HG03439 (cell line): Measurements from ENCODE around the gene IMPDH2.
"Not testable (repeated sequence)": the region's sequence is repeated elsewhere in the genome, so short reads cannot be mapped to it uniquely, and the experiment has no call there.

Experiments used
- ATAC-seq: cut with Tn5 transposase; IDR thresholded peaks from one replicate; pipeline ENCODE4 v1.9.1; 2021; ENCODE audit warnings: mild to moderate bottlenecking, moderate library complexity; ENCODE audit not compliant: unreplicated experiment

The IMPDH2 gene

DNA sequence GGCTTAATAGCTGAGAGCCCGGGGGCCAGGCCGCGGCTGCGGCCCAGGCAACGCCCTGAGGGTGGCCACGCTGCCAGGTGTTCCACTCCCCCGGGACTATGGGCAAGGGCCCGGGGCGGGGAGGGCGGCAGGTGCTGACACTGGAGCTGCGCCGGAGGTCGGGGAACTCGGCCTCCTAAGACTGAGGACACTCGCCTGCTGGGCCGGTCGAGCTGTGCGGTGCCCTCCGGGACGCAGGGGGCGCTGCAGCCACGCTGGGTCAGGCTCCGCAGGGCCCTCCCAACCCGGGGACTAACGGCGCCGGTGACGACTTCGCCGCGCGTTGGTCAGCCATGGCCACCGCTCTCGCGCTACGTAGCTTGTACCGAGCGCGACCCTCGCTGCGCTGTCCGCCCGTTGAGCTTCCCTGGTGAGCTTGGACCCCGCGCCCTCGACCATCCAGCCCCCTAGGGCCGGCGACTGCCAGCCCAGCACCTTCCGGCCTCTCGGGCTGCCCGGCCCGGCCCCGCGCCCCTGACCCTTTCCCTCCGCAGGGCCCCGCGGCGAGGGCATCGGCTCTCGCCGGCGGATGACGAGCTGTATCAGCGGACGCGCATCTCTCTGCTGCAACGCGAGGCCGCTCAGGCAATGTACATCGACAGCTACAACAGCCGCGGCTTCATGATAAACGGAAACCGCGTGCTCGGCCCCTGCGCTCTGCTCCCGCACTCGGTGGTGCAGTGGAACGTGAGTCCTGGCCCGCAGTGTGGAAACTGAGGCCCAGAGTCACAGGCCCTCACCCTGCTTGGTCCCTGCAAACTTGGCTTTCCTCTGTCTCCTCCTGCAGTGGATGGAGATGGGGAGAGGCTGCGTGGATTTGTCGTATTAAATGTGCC is 7.1 kb downstream of the IMPDH2 start, which contains the start of gene NDUFAF3:
TSS of gene NDUFAF3 (plus strand) at position 309 of the 875 bp plus-strand sequence. CDS start at position 333, 24 bp downstream.
- ATAC-seq = peak; percentile 56

DNA sequence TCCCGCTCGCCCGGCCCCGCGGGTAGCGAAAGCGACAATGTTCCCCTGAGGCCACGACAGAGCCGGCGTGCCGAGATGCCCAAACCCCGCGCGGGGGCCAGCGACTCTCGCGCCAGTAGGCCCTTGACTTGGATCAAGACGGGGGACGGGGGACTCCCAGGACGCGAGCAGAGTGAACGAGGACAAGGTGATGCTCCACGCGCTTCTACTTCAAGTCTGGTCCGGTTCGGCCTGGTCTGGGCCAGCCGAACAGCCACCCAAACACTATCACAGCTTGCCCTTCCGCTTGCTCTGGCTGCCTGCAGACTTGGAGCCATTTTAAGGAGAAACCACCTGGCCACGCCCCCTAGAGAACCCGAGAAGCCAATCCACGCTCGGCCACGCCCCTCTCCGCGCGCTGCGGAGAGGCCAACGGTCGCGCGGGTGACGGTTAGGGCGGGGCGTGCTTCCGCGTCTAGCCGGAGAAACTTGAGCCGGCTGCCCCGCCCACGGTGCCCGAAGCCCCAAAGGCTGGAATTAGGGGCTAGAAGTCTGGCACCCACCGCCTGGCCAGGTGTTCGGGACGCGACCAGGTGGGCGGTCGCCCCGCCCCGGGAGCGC is 7.9 kb downstream of the IMPDH2 start:
- ATAC-seq = peak; percentile 50

DNA sequence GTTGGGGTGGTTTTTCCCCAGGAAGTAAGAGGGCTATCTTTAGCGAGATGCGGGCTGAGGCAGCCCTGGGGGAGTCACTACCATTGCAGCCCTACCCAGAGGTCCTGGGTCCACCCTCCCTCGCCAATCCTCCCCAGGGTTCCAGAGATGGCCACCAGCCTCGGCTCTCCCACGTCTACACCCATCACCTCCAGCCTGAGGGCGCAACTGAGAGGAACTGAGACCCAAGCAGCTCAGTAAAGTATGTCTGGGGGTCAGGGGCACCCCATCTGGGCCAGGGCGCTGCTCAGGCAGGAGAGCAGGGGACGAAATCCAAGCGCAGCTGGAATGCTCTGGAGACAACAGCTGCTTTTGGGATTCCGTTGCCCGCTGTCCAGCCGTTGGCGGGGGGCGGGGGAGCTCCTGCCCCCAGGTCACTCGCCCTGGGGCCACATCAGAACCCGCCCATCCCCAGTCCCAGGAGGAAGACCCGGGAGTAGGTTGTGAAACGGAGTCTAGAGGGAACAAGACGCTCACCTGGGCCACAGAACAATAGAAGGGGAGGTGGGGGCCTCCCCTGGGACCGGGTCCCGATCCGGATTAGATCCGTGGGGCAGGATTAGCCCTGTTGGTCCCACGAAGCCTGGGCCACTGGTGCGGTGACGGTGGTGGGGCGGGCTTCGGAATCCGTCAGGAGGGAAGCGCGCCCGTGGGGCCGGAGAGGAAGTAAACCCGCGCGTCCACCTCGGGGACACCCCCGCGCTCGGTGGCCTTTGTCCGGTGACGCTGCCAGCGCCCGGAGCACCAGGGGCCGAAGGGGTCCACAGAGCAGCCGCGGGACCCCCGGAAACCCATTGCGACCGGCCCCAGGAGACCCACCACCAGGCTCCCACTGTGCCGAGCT is 8.6 kb downstream of the IMPDH2 start:
- peak; percentile 6 for ATAC-seq

DNA sequence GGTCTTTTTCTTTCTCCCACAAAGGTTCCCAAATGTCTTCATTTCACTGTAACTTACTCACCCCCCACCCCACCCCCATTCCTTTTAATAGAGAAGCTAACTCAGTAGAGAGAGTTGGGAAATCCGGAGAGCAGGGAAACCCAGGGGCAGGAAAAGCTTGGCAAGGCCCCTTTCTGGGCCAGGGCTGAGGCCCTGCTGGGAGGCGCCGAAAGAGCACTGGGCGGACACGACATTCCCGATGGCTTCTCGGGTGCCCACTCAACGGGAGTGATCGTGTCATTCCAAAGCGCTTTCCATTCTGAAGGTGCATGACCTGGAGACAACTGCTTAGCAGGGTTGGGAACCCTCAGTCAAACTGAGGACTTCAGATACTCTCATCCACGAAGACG is 9.3 kb downstream of the IMPDH2 start:
- ATAC-seq = no peak

DNA sequence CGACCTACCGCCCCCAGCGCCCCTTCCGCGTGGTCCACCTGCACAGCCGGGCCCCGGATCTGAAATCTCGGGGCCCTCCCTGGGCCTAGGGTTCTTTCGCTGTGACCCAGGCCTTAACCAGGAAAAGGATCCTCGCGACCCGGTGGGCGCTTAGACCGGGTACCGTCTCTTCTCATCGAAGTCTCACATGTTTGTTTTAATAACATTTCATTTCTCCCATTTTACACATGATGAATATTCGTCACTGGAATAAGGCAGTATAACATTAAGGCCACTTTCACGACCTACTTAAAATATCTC is 10.5 kb downstream of the IMPDH2 start:
- no peak for ATAC-seq

DNA sequence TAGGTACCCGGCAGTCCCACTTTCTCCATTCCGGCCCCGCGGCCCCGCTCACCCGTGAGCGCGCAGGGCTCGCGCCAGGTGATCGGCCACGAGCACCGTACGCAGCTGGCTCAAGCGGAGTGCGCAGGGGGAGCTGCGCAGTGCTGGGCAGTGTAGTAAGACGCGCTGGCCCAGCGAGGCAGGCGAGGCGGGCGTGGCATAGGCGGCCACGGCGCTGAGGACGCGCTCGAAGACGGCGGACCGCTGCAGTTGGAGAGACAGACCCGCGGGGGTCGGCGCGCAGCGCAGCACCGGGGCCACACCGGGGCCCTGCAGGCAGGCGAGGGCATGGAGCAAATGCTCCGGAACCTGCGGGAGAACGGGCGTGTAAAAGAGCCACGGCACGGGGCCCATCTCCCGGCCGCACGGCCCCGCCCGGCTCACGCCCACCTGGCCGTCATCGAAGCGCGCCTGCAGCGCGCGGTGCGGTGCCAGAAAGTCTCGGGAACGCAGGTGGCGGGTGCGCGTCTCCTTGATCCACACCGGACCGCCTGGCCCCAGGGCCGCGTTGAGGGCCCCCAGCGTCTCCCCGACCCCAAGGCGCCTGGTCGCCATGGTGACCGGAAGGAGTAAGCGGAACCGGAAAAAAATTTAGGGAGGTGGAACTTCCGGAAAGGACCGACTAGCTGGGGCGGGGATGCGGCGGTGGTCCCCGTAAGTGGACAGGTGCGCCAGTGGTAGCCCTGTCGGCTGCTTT is 11.1 kb downstream of the IMPDH2 start, which contains the start of gene DALRD3:
TSS of gene DALRD3 (minus strand) at position 610 of the 736 bp plus-strand sequence. CDS start at position 594, 16 bp downstream.
- ATAC-seq = no peak

DNA sequence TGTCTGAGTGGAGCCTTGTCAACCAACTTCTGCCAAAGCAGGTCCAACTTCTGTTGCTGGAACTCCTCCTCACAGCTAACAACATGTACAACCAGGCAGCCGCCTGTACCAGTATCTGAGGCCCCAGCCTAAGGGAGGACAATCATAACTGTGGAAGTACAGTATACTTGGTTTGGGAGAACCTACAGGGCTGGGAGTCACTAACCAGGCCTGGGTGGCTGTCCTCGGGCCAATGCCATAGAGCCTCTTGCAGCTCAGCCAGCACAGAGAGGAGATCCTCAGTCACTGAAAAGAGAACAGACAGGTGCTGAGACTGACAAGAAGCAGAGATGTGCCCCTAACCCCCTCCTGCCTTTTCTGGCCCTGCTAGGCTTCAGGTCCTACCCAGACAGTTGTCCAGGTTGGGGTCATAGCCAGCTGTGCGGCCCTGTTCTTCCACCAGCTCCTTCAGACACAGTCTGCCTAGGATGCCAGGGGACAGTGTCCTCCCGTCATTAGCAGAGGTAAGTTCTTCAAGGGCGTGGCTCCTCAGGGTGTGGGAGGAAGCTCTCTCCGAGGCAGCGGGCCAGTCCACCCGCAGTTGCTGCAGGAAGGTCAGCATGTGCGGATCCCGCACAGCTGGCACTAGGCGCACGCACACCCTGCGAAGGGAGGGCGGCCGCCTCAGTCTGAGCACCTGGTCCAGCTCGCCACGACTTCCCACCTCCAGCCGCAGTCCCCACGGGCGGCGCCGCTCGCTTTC is 11.8 kb downstream of the IMPDH2 start:
- no peak for ATAC-seq

DNA sequence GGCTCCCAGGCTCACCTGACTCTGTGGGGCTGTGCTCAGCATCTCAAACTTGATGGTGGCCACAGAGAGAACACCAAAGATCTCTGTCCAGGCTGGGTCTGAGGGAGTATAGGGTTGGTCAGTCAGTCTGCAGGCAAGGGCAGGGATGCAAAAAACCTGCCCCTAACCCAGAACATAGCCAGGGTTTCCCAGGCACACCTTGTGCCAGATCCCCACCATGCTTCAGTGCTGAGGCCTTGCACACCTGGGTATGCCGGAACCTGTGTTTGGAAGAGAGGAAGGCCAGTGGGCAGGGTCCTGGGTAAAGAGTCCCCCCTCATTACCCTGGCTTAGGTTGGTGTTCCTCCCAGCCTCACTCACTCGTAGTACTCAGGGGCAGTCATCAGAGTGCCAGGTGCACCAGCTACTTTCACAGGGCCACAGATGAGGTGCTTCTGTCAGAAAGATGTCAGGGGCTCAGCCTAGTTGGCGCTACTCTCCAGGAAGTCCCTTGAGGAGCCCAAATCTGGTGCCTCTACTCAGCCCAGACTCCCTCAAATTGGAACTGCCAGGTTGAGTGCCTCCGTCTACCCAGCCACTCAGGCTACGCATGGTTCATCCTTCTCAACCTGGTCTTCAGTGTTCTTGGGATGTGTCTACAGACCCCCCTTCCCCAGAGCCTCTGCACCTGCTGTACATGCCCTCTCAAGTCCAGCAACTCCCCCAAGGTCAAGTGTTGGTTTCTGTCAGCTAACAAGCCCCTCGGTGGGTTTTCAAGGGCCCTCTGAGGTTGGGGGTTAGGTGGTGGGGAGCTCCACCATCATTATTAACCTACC is 12.6 kb downstream of the IMPDH2 start:
- ATAC-seq = no peak

DNA sequence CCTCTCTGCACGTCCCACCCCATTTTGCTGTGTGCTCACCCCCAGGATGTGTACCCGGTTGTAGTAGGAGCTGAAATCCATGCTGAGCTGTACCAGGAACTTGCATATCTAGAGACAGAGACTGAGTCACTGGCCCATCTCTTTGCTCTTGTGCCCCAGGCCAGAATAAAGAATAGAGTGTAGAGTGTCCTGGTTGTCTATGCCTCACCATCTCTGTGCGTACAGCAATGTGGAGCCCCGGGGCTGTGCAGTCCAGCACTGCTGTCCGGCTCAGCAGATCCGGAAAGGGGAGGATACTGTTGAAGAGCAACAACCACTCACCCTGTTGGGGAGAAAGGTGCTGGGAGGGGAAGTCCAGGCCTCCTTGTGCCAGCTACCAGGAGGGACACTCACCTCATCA is 13.4 kb downstream of the IMPDH2 start:
- no peak for ATAC-seq

DNA sequence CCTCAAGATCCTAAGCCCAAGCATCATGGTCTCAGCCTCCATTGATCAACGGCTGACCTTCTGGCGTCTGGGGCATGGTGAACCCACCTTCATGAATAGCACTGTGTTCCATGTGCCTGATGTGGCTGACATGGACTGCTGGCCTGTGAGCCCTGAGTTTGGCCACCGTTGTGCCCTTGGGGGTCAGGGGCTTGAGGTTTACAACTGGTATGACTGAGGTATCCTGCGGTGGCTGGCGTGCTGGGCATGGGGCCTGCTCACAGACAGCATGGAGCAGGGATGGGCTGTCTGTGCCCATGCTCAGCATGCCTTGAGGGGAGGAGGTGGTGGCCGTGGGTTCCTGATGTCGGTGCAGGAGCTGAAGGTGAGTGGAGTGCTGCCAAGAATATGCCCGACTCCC is 14.1 kb downstream of the IMPDH2 start:
- ATAC-seq = no peak

DNA sequence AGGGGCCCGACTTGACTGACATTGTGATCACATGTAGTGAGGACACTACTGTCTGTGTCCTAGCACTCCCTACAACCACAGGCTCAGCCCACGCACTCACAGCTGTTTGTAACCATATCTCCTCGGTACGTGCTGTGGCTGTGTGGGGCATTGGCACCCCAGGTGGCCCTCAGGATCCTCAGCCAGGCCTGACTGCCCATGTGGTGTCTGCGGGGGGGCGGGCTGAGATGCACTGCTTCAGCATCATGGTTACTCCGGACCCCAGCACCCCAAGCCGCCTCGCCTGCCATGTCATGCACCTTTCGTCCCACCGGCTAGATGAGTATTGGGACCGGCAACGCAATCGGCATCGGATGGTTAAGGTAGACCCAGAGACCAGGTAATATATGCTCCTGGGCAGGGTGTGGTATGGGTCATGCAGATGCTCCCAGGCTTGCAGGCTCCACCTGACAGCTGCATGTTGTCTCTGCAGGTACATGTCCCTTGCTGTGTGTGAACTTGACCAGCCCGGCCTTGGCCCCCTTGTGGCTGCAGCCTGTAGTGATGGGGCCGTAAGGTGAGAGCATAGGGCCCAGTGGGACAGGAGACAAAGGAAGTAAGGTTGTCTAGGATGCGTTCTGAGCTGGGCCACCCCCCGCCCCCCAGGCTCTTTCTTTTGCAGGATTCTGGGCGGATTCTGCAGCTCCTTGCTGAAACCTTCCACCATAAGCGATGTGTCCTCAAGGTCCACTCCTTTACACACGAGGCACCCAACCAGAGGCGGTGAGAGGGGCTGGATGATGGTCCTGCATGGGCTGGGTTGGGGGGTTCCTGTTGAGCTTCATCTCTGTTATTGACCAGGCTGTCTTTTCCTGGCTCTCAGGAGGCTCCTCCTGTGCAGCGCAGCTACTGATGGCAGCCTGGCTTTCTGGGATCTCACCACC is 15.2 kb downstream of the IMPDH2 start:
- ATAC-seq = no peak

DNA sequence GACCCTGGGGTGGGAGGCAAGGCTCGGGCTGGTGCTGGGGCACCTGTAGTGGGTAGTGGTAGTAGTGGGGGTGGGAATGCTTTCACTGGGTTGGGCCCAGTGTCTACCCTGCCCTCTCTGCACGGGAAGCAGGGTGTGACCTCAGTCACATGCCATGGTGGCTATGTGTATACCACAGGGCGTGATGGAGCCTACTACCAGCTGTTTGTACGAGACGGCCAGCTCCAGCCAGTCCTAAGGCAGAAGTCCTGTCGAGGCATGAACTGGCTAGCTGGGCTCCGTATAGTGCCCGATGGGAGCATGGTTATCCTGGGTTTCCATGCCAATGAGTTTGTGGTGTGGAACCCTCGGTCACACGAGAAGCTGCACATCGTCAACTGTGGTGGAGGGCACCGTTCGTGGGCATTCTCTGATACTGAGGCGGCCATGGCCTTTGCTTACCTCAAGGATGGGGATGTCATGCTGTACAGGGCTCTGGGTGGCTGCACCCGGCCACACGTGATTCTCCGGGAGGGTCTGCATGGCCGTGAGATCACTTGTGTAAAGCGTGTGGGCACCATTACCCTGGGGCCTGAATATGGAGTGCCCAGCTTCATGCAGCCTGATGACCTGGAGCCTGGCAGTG is 16.0 kb downstream of the IMPDH2 start:
- ATAC-seq = no peak

DNA sequence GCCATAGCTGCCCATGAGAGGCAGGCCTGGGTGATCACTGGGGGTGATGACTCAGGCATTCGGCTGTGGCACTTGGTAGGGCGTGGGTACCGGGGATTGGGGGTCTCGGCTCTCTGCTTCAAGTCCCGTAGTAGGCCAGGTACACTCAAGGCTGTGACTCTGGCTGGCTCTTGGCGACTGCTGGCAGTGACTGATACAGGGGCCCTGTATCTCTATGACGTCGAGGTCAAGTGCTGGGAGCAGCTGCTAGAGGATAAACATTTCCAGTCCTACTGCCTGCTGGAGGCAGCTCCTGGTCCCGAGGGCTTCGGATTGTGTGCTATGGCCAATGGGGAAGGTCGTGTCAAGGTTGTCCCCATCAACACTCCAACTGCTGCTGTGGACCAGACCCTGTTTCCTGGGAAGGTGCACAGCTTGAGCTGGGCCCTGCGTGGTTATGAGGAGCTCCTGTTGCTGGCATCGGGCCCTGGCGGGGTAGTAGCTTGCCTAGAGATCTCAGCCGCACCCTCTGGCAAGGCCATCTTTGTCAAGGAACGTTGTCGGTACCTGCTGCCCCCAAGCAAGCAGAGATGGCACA is 16.7 kb downstream of the IMPDH2 start:
- ATAC-seq = no peak

DNA sequence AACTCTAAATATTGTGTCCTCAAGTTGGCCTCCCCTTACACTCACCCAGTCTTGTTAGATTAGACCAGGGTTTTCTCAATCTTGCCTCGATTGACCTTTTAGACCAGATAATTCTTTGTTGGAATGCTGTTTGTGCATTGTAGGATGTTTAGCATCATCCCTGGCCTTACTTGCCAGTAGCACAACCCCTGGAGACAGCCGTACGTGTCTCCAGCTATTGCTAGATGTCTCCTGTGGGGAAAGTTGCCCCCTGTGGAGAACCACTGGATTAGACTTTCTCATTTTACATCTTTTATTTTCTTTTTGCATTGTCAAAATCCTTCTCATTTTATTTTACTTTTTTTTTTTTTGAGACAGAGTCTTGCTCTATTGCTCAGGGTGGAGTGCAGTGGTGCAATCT is 19.8 kb downstream of the IMPDH2 start:
- no peak for ATAC-seq

DNA sequence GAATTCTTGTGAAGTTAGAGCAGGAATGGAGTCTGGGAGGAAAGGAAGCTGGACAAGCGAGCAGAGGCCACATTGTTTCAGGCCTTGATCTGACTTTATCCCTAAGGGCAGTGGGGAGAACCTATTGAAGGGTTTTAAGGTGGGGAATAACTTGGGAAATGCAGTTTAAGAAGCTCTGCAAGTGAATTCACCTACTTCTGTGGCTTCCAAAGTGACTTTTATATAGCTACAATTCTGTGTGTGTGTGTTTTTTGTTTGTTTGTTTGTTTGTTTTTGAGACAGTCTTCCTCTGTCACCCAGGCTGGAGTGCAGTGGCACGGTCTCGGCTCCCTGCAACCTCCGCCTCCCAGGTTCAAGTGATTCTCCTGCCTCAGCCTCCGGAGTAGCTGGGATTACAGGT is 20.6 kb downstream of the IMPDH2 start:
- ATAC-seq = not testable (repeated sequence)

DNA sequence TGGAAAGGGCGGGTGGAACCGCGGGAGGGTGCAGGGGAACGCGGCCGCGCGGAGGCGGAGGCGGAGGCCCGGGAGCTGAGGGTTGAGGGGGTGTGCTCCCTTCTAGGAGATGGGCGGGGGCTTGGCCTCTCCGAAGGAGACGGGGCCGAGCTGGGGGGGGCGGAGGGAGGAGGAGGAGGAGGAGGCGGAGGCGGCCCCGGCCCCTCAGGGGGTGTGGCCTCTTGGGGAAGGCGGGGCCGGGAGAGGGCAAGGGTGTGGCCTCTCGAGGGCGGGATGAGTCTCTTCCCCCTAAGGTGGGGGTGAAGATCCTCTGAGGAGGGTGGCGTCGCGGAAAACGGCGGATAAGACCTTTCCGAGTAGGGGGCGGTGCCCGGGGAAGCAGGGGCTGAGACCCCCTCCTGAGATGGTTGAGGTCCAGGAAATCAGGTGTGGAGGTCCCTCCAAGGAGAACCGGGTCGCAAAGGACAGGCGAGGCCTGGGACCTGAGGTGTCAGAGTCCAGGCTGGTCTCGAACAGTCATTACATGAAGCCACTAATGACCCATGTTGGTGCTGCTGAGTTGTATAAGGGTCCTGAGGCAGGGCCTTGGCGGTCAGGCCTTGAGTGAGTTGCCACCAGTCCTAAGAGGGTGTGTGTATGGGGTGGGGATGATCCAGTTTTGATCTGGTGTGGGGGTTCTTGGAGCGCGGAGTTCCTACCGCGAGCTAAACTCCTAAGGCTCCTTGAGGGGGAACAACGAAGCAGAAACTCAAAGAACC is 21.2 kb downstream of the IMPDH2 start:
- ATAC-seq = peak; percentile 34
